DMS153 treated with DMSO at 0.1 percent for 48 hours (cell line): ENCODE measurements around the gene TPCN2.

Experiments
- DNase-seq: peaks from one replicate; lab custom pipeline; 2025; ENCODE audit not compliant: unreplicated experiment; lab: John Stamatoyannopoulos, UW

The TPCN2 gene

DNA sequence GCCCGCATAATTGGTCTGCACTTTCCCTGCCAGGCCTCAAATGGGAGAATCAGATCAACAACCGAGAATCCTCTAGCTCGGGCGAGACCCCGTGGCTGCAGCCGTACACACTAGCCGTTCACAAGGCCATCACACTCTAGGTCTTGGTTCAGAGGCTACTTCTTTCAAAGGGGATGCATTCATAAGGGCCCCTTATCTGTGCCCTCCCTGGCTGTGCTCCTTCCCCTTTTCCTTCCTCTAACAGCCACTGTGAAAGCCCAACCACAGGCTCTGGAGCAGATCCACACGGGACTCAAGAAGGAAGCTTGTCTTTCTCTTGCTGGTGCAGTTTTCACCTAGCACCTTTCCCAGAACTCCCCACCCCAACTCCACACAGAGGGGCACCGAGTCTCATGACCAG, 131.5 kb downstream of the TPCN2 start:
- DNase-seq = no peak

DNA sequence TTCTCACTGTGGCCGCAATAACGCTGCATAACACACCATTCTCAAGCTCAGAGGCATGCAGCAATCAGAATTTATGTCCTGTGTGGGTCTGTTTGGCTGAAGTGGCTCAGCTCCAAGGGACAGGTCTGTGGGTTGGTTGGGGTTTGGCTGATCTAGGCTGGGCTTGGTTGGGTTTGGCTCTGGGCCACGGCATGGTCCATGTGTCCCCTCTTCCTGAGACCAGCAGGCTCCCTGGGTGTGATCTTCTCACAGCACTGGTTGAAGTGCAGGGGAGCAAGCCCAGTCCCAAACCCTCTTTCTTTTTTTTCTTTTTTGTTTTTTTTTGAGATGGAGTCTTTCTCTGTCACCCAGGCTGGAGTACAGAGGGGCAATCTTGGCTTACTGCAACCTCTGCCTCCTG, 132.0 kb downstream of the TPCN2 start:
- no peak for DNase-seq

- no peak for DNase-seq
Observed at GRCh38 chr11:69183613-69184012, 134.9 kb downstream of the TPCN2 start.
